HG02943 (cell line): ENCODE data around the gene OCIAD1.
"Not testable (repeated sequence)": the region's sequence is repeated elsewhere in the genome, so short reads cannot be mapped to it uniquely, and the experiment has no call there.

ENCODE experiments used
- ATAC-seq: cut with Tn5 transposase; IDR thresholded peaks from one replicate; pipeline ENCODE4 v1.9.1; 2021; ENCODE audit warnings: mild to moderate bottlenecking, low read depth, moderate library complexity; ENCODE audit not compliant: unreplicated experiment

OCIAD1 gene

DNA sequence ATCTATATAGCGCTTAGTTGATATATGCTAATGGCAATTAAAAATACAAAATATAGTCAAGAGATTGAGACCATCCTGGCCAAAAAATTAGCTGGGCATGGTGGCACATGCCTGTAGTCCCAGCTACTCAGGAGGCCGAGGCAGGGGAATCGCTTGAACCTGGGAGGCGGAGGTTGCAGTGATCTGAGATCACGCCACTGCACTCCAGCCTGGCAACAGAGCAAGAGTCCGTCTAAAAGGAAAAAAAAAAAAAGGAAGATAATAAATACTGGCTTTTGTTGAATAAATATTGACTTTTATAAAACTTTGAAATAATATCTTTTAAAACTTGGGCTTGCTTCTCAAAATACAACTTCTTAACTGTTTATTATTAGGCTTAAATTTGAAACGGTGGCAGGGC, 14.6 kb upstream of the OCIAD1 start:
- not testable (repeated sequence) for ATAC-seq

DNA sequence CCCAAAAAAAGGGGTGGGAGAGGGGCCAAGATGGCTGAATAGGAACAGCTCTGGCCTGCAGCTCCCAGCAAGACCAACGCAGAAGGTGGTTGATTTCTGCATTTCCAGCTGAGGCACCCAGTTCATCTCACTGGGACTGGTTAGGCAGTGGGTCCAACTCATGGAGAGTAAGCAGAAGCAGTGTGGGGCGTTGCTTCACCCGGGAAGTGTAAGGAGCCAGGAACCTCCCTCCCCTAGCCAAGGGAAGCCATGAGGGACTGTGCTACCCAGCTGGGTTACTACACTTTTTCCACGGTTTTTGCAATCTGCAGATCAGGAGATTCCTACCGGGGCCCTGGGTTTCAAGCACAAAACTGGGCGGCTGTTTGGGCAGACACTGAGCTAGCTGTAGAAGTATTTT, 13.9 kb upstream of the OCIAD1 start:
- no peak for ATAC-seq

DNA sequence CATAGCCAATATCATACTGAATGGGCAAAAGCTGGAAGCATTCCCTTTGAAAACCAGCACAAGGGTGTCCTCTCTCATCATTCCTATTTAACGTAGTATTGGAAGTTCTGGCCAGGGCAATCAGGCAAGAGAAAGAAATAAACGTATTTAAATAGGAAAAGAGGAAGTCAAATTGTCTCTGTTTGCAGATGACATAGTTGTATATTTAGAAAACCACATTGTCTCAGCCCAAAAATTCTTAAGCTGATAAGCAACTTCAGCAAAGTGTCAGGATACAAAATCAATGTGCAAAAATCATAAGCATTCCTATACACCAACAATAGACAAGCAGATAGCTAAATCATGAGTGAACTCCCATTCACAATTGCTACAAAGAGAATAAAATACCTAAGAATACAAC, 9.5 kb upstream of the OCIAD1 start:
- not testable (repeated sequence) for ATAC-seq

DNA sequence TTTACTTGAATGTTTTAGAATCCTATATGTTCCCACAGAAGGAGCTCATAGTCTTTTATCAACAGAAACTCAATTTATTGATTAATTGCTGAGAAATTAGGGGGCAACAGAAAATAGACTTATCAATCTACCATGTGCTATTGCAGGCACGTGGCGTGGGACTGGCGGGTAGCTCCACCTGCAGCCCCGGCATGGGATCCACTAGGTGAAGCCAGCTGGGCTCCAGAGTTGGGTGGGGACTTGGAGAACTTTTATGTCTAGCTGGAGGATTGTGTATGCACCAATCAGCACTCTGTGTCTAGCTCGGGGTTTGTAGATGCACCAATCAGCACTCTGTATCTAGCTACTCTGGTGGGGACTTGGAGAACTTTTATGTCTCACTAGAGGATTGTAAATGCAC, 3.3 kb upstream of the OCIAD1 start:
- ATAC-seq: no peak

DNA sequence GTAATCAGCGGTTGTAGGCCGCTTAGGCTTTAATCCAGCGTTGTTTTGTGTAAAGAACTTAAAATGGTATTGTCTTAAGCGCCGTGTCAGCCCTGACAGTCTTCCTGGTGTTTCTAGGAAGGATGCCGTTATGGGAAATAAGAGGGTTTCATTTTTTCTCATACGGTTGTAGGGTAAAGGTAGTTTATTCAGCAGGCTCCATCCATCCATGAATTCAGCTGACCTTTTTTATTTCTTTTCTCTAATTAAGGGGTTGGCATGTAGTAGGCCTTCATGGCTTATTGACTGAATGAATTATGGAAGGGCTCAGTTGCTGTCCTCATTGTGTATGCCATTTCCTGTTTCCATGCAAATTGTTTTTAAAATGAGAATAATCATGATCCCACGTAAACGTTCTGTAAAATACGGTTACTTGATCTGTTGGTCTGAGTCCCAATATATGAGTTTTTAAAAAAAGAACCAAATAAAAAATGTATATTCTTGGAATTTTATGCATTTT, 693 bp downstream of the OCIAD1 start:
- no peak for ATAC-seq

DNA sequence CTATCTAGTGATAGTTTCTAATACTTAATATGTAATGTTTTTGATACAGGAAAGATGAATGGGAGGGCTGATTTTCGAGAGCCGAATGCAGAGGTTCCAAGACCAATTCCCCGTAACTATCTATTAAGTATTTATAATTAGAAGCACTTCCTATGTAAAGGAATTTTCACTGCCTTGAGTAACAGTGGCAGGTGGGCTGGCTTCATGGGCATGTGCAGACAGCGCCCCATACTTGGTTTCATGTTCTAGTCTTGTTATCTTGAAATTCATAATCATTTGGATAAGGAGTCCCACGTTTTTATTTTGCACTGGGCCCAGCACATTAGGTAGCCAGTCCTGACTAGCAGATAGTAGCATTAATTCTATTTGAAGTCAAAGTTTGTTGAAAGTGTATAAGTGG, 1.7 kb downstream of the OCIAD1 start:
- no peak for ATAC-seq

DNA sequence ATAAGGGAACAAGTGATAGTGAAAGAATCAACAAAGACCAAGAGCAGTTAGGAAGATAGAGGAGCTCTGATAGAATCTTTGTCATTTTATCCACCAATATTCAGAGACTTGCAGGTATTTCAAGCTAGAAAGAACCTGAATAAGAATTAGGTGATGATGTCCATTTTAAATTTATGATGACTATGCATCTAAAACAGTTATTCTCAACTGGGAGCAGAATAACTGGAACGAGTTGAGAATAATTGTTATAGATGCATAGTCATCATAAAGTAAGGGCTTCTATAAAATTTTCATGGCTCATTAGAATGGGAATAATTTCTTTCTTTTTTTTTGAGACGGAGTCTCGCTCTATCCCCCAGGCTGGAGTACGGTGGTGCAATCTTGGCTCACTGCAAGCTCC, 5.8 kb downstream of the OCIAD1 start:
- ATAC-seq: no peak

DNA sequence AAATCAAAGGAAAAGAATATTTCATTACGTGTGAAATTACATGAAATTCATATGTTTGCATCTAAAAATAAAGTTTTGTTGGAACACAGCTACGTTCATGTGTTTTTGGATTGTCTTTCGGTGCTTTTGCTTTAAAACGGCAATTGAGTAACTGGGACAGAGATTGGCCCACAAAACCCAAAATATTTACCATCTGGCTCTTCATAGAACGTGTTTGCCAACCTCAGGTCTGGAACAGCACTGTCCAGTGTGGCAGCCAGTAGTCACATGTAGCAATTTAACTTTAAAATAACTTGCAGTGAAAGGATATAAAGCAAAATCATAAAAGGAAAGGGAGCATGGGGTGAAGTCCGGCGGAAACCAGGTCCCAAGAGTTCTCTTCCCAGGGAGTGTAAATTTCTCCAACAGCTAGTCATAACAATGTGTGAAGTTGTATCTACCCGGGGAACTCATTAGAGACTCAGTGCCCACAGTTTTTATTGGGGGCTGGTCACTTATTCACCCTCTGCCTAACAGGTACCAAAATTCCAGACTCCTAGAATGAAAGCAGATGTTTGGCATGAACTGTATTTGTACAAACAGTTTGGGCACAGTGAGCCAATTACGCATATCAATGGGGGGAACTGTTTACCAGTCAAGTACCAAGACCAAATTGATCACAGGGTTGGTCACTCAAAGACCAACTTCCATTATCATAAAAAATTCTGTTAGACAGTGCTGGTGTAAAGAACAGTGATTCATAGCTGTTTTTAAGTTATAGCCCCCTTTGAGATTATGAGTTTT, 10.3 kb downstream of the OCIAD1 start:
- no peak for ATAC-seq

DNA sequence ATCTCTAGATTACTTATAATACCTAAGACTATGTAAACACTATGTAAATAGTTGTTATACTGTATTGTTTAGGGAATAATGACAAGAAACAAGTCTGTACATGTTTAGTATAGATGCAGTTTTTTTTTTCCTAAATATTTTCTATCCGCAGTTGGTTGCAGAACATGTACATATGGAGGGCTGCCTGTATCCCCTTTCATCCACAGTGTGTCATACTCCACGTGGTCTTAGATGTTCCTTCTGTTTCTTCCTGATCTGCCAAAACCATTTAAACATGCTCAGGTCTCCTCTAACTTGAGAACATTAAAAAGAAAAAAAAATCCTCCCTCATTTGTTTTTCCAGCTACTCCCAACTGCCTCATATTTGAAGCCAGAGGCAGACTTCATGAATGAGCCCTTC, 14.0 kb downstream of the OCIAD1 start:
- no peak for ATAC-seq

DNA sequence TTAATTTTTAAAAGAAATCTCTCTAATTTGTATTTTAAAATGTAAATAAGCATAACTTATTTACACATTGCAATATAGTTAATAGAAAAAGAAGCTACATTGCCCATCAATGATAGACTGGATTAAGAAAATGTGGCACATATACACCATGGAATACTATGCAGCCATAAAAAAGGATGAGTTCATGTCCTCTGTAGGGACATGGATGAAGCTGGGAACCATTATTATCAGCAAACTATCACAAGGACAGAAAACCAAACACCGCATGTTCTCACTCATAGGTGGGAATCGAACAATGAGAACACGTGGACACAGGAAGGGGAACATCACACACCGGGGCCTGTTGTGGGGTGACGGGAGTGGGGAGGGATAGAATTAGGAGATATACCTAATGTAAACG, 17.9 kb downstream of the OCIAD1 start:
- not testable (repeated sequence) for ATAC-seq

DNA sequence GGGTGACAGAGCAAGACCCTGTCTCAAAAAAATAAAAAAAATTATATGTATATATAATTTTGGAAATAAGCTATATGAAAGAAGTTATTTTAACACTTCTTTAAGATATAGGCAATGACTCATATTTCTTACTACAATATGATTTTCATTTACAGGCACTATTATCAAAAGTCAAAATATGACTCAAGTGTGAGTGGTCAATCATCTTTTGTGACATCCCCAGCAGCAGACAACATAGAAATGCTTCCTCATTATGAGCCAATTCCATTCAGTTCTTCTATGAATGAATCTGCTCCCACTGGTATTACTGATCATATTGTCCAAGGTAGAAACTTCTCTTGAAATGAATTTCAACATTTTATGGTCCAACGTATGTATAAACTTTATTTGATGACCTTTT, 20.8 kb downstream of the OCIAD1 start:
- ATAC-seq: no peak

DNA sequence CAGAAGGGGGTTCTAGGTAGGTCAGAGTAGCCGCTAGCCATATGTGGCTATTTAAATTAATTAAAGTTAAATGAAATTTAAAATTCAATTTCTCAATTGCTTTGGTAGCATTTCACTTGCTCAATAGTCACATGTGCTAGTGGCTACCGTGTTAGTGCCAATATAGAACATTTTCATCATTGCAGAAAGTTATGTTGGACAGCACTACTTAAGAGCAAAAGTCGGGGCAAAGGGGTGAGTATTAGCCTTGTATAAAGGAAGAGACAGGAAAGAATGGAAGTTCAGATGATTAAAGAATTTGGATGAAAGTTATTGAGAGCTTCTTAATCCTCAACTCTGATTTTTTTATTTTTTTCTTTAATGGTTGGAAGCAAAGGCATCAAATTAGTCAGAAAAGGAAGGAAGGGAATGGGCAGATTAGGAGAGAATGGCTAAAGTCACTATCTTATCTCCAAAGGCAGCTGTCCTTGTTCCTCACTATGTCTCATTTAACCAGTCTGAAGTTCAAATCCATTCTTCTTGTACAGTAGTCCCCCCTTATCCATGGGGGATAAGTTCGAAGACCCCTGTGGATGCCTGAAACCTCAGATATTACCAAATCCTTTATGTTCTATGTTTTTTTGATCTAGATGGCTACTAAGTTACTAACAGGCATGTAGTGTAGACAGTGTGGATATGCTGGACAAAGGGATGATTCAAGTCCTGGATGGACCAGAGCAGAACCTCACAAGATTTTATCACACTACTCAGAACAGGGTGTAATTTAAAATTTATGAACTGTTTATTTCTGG, 22.9 kb downstream of the OCIAD1 start:
- no peak for ATAC-seq

DNA sequence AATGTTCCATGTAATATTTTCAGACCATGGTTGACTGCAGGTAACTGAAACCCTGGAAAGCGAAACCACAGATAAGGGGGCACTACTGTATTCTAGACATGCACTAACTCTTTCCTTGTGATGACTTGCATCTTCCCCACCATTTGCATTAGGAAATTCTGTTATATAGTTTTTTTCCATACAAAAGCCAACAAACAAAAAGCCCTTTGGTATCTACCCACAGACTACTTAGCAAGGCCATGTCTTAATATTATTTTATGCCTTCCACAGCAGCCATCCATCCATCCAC, 23.5 kb downstream of the OCIAD1 start:
- ATAC-seq: no peak

DNA sequence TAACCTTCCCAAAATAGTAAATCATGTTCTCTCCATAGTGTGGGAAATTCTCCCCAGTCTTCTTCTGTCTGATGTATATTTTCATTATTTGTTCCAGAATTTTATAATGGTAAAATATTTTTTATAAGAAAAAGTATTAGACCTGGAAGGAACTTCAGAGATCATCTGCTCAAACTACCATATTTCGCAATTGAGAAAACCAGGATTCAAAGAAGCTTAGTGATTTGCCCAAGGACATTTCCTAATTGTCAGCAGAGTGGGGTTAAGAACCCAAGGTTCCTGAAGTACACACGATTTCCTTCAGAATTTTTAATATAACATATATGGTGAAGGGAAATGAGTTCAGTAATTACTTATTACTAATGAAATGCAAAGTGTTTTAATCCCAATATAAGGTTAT, 24.1 kb downstream of the OCIAD1 start:
- no peak for ATAC-seq

DNA sequence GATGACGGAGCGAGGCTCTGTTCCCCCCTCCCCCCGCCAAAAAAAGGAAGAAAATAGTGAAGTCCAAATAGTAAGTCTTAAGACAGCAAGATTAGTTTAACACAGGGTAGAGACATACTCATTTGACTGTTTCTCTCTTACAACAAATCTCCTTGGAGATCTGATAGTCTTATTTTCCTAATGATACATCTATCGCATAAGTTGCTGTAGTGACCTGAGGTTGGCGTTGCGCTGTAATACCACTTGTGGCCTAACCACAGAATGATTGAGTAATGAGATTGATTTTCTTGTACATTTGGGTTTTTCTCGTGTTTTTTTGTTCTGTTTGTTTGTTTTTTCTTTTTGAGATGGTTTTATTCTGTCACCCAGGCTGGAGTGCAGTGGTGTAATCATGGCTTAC, 27.2 kb downstream of the OCIAD1 start:
- ATAC-seq: no peak

DNA sequence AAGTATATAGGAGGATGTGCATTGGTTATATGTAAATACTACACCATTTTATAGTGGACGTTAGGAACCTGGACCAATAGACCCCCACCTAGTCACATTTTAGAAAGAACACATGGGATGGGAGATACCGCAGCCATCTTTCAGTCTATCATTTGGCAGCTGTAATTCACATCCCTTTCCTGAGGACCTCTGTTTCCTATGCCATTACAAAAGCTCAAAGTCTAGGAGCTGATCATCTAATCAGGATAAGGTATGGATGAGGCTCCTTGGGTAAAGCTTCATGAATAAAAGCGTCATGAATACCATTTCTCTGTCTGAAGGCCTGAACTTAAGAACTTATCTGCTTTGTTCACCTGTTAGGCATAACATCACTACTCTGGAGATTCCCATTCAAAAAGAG, 31.1 kb downstream of the OCIAD1 start:
- ATAC-seq: no peak

DNA sequence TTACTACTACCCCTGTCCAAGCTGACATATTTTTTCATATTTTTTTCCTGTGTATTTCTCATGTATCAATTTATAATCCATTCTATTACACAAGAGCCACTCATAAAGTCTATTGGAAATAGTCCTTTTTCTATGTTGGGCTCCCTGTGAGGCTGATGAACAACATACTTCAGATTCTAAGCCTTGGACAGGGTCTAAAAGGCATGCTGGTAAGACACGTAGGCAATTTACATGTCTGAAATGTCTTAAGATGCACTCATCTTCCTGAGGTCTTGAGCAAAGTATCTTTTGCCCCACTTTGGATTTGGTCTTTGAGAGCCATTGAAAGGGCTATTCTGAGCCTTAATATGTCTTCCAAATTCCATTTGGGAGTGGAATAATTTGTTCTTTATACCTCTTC, 31.8 kb downstream of the OCIAD1 start:
- no peak for ATAC-seq

DNA sequence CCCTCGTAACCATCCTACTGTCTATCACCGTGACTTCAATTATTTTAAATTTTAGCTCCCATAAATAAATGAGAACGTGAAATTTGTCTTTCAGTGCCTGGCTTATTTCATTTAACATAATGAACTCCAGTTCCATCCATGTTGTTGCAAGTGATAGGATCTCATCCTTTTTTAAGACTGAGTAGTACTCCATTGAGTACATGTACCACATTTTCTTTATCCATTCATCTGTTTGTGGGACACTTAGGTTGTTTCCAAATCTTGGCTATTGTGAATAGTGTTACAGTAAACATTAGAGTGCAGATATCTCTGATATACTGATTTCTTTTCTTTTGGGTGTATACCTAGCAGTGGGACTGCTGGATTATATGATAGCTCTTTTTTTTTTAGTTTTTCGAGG, 32.8 kb downstream of the OCIAD1 start:
- no peak for ATAC-seq

DNA sequence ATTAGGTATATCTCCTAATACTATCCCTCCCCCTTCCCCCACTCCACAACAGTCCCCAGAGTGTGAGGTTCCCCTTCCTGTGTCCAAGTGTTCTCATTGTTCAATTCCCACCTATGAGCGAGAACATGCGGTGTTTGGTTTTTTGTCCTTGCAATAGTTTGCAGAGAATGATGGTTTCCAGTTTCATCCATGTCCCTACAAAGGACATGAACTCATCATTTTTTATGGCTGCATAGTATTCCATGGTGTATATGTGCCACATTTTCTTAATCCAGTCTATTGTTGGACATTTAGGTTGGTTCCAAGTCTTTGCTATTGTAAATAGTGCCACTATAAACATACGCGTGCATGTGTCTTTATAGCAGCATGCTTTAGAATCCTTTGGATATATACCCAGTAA, 33.8 kb downstream of the OCIAD1 start:
- not testable (repeated sequence) for ATAC-seq

DNA sequence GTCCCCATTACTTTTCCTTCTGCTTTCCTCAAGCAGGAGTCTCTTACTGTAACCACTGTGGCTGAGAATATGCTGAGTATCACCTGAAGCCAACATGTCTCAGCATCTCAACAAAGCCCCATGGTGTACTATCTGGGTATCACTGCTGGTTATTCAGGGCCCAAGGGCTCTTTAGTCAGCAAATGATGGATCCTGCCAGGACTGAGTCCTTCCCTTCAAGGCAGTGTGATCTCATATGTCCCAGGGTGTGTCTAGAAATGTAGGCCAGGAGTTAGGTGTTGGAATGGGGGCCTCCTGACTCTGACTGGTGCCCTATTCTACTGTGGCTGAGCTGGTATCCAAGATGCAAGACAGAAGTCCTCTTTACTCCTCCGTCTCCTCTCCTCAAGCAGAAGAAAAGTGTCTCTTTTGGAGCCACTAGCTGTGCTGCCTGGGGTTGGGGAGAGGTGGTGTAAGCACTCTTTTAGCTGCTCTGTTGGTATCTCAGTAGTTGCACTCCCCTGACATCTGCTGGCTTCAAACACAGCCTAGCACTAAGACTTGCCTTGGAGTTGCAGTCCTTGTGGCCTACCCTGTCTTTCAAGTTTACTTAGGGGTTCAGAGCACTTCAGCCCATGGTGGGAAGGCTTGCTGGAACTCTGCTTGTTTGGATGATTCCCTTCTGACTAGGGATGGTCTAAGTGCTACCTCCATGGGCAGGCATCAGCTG, 47.1 kb downstream of the OCIAD1 start:
- ATAC-seq: no peak
